ENCODE results near the gene P3H2.

DNA sequence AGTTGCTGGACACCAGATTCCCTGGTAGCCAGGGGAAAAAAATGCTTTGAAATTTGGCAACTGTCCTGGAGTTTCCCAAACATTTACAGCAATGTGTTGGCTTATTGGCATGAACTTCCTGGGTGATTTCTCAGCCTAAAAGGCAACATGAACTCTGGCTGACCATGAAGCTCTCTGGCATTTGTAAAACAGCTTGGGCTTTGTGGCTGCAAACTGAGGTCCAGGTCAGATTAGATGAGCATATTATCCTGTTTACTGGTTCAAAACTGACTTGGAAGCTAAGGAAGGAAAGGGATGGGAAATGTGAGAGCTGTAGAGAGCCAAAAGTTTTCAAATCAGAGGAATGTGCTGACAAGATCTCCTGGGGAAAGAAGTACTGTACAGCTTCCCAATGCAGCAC is 139.0 kb downstream of the P3H2 start:
- TF ChIP-seq, protein P1, sequence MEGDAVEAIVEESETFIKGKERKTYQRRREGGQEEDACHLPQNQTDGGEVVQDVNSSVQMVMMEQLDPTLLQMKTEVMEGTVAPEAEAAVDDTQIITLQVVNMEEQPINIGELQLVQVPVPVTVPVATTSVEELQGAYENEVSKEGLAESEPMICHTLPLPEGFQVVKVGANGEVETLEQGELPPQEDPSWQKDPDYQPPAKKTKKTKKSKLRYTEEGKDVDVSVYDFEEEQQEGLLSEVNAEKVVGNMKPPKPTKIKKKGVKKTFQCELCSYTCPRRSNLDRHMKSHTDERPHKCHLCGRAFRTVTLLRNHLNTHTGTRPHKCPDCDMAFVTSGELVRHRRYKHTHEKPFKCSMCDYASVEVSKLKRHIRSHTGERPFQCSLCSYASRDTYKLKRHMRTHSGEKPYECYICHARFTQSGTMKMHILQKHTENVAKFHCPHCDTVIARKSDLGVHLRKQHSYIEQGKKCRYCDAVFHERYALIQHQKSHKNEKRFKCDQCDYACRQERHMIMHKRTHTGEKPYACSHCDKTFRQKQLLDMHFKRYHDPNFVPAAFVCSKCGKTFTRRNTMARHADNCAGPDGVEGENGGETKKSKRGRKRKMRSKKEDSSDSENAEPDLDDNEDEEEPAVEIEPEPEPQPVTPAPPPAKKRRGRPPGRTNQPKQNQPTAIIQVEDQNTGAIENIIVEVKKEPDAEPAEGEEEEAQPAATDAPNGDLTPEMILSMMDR (conservative IDR thresholded peaks at IDR 0.05): no peak
- no peak for TF ChIP-seq EZH2 (IDR thresholded peaks at IDR 0.05; ENCODE audit: low read depth)
